NCI-H187 treated with DMSO at 0.1 percent for 48 hours (cell line): Measurements from ENCODE around the gene FILIP1.

ENCODE experiments used
- DNase-seq: peaks from one replicate; lab custom pipeline; 2025; lab: John Stamatoyannopoulos, UW

Gene FILIP1

GRCh38 chr6:75268121-75268987 is 225.2 kb downstream of the FILIP1 start:
- DNase-seq = no peak

- no peak for DNase-seq
Observed at GRCh38 chr6:75267461-75267860, 226.1 kb downstream of the FILIP1 start.

- DNase-seq = no peak
Observed at GRCh38 chr6:75266716-75267291, 226.8 kb downstream of the FILIP1 start.

GRCh38 chr6:75263401-75263750 is 230.2 kb downstream of the FILIP1 start:
- DNase-seq = no peak

- no peak for DNase-seq
Observed at GRCh38 chr6:75262716-75263400, 230.7 kb downstream of the FILIP1 start.

GRCh38 chr6:75261299-75261698 is 232.3 kb downstream of the FILIP1 start:
- DNase-seq = no peak

- no peak for DNase-seq
Observed at GRCh38 chr6:75257343-75258087, 236.1 kb downstream of the FILIP1 start.

- DNase-seq = no peak
Observed at GRCh38 chr6:75250552-75250951, 243.0 kb downstream of the FILIP1 start.

GRCh38 chr6:75249837-75250236 is 243.8 kb downstream of the FILIP1 start:
- no peak for DNase-seq

GRCh38 chr6:75246386-75246785 is 247.2 kb downstream of the FILIP1 start:
- no peak for DNase-seq

- DNase-seq = no peak
Observed at GRCh38 chr6:75244063-75244584, 249.5 kb downstream of the FILIP1 start.

GRCh38 chr6:75243333-75244062 is 250.1 kb downstream of the FILIP1 start, which contains the start of gene COX7A2:
Gene COX7A2 (minus strand): TSS chr6:75243801. CDS start chr6:75243734, 67 bp downstream.
- peak; percentile 95 for DNase-seq
